OCI-LY7 (cell line): ENCODE measurements around the gene TLX2.

Experiments used
- CTCF ChIP-seq: fragments of 200-600 bp; sonication (generic); conservative IDR thresholded peaks from 2 replicates; pipeline ENCODE4 v1.5.1; 2014; ENCODE audit warnings: mild to moderate bottlenecking, antibody characterized with exemption, low read length, moderate library complexity, mixed read lengths
- EZH2phosphoT487 ChIP-seq: fragments of 200-600 bp; sonication (generic); IDR thresholded peaks from 2 replicates; pipeline ENCODE4 v1.6.1; 2018; ENCODE audit warnings: low read depth, borderline replicate concordance, mild to moderate bottlenecking, mixed run types, antibody characterized with exemption, low read length, moderate library complexity, mixed read lengths

GRCh38 chr2:74532222-74532621, 18.0 kb downstream of the TLX2 start:
- TF ChIP-seq CTCF = peak; percentile 77
- TF ChIP-seq EZH2phosphoT487 = no peak
